GM10266 (cell line): ENCODE data around the gene PTOV1.

Source experiments
- DNase-seq: peaks from one replicate; pipeline ENCODE4 v3.0.0; 2012; ENCODE audit errors: extremely low spot score
- CTCF ChIP-seq: IDR thresholded peaks from 2 replicates; pipeline ENCODE4 v1.5.1; 2012; ENCODE audit warnings: mild to moderate bottlenecking, low read depth; ENCODE audit not compliant: control insufficient read depth, insufficient read depth; ENCODE audit errors: missing control alignments

The PTOV1 gene

GRCh38 chr19:49892716-49893115 is 41.8 kb downstream of the PTOV1 start:
- no peak for DNase-seq
- no peak for TF ChIP-seq CTCF

- TF ChIP-seq CTCF, result no peak
- DNase-seq, result no peak
Measured at GRCh38 chr19:49894011-49894664, 43.2 kb downstream of the PTOV1 start.

GRCh38 chr19:49894879-49895565 is 44.1 kb downstream of the PTOV1 start:
- TF ChIP-seq CTCF, result no peak
- peak; percentile 63 for DNase-seq

GRCh38 chr19:49895566-49896297 is 44.8 kb downstream of the PTOV1 start:
- DNase-seq, result no peak
- TF ChIP-seq CTCF, result no peak

GRCh38 chr19:49896863-49897621 is 46.1 kb downstream of the PTOV1 start, which contains the start of gene IL4I1:
Gene IL4I1 (minus strand): TSS chr19:49896887. CDS start chr19:49896160, 727 bp downstream.
- no peak for TF ChIP-seq CTCF
- DNase-seq, result peak; percentile 78

GRCh38 chr19:49904136-49904535 is 53.2 kb downstream of the PTOV1 start:
- no peak for DNase-seq
- no peak for TF ChIP-seq CTCF
